Head of caudate nucleus (tissue), 42 donors: ENCODE data around the gene ZNF154.
A peak's percentile ranks its signal among the peaks of the same experiment; 100 is the strongest.

Experiments used
- DNase-seq, 42 donors: peaks; one replicate each; pipeline versions ENCODE4 v3.0.0 to v3.0.0-alpha.2; 2020 to 2021; ENCODE audit warnings: mixed read lengths in 7 of 42
- intact Hi-C: fragments of 100-400 bp; cut with DNase I; formaldehyde crosslinking; loops from one replicate; pipeline ENCODE4 v1.15.0; 2022

The ZNF154 gene

DNA sequence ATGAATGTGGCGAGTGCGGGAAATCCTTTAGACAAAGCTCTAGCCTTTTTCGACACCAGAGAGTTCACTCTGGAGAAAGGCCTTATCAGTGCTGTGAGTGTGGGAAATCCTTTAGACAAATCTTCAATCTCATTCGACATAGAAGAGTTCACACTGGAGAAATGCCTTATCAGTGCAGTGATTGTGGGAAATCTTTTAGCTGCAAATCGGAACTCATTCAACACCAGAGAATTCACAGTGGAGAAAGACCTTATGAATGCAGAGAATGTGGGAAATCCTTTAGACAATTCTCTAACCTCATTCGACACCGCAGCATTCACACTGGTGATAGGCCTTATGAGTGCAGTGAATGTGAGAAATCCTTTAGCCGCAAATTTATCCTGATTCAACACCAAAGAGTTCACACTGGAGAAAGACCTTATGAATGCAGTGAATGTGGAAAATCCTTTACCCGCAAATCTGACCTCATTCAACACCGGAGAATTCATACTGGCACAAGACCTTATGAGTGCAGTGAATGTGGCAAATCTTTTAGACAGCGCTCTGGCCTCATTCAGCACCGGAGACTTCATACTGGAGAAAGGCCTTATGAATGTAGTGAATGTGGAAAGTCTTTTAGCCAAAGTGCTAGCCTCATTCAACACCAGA, 21.5 kb downstream of the ZNF154 start:
- intact Hi-C loops, result loop anchor here (10.0 kb wide), 1 partner anchor 83 kb away; no protein-coding TSS in a partner anchor
- DNase-seq, result no peak

DNA sequence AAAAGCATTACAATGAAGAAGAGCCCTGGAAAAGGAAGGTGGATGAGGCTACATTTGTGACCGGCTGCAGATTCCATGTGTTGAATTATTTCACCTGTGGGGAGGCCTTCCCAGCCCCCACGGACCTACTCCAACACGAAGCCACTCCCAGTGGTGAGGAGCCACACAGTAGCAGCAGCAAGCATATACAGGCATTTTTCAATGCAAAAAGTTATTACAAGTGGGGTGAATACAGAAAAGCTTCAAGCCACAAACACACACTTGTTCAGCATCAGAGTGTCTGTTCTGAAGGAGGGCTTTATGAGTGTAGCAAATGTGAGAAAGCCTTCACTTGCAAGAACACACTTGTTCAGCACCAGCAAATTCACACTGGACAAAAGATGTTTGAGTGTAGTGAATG, 22.3 kb downstream of the ZNF154 start:
- DNase-seq, result no peak
- intact Hi-C loops, result loop anchor here (10.0 kb wide), 1 partner anchor 82 kb away; no protein-coding TSS in a partner anchor

DNA sequence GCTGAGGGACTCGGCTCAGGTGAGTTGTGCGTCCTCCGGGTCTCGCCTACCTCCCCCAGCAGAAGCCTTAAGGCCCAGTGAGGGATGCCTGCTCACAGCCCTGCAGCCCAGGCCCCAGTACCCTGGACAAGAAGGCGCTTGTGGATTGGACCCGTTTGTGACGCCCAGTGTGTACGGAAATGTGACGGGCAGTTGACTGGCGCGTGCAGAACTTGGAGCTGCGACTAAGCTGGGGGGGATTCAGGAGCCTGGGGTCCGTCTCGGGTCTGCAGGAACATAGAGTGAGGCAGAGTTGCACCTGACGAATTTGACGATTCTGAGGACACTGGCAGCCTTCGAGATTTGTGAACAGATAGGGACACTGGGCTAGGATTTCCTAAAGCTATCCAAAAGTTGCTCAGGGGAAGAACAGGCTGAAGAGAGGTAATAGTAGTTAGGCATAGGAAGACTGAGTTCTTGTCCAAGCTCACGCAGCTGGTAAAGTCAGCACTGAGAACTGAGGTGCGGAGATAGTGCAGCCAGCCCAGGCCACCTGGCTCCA, 26.7 kb downstream of the ZNF154 start:
- intact Hi-C loops, result loop anchor here (10.0 kb wide), 1 partner anchor 77 kb away; no protein-coding TSS in a partner anchor
- DNase-seq, result no peak

GRCh38 chr19:57675881-57676280, 33.1 kb downstream of the ZNF154 start:
- DNase-seq, result no peak
- intact Hi-C loops, result no loop called here

- intact Hi-C loops, result no loop called here
- DNase-seq, result no peak
Observed at GRCh38 chr19:57672466-57672865, 36.5 kb downstream of the ZNF154 start.

- intact Hi-C loops, result no loop called here
- DNase-seq, result no peak
Observed at GRCh38 chr19:57671124-57671895, 37.7 kb downstream of the ZNF154 start.

GRCh38 chr19:57668635-57669034, 40.4 kb downstream of the ZNF154 start, which contains the start of gene ZSCAN4:
Gene ZSCAN4, plus strand, starts transcription at chr19:57668935. Its CDS starts 7,211 bp downstream, at chr19:57676146.
- intact Hi-C loops, result no loop called here
- DNase-seq, result no peak

DNA sequence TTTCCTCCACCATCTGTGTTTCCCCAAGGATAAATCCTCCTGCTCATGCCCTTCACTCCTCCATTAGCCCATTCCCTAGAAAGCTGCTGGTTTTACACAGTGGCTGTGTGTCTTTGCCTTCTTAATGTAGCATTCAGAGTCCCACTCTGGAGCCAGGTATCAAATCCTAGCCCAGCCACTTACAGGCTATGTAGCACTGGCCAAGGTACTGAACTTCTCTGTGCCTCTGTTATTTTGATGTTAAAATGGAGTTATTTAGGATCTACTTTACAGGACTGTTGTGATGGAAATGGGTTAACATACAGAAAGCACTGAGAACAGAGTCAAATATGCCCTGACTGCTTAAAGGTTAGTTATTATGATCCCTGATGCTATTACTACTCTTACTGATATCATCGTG, 41.8 kb downstream of the ZNF154 start:
- intact Hi-C loops, result no loop called here
- no peak for DNase-seq

DNA sequence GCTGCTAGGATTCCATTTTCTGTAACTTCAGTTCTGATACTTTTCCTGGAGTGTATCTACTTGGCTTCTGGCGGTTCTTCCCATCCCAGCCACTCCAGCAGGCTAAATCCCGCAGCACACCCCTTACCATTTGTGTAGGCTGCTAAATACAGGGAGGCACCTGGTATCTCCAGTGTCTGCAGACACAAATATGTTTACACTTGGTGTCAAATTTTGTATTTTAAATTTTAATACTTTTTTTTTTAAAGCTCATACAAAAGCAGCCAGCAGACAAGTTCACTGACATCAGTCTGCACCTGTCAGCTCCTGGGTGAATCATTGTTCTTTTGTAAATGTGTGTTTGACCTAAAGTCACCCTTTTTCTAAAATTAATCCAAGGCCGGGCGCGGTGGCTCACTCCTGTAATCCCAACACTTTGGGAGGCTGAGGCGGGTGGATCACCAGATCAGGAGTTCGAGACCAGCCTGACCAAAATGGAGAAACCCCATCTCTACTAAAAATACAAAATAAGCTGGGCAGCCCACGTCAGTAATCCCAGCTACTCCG, 43.7 kb downstream of the ZNF154 start:
- peak in 35 of 42 donors; percentile 6 to 67 (median 32) for DNase-seq
- intact Hi-C loops, result no loop called here

DNA sequence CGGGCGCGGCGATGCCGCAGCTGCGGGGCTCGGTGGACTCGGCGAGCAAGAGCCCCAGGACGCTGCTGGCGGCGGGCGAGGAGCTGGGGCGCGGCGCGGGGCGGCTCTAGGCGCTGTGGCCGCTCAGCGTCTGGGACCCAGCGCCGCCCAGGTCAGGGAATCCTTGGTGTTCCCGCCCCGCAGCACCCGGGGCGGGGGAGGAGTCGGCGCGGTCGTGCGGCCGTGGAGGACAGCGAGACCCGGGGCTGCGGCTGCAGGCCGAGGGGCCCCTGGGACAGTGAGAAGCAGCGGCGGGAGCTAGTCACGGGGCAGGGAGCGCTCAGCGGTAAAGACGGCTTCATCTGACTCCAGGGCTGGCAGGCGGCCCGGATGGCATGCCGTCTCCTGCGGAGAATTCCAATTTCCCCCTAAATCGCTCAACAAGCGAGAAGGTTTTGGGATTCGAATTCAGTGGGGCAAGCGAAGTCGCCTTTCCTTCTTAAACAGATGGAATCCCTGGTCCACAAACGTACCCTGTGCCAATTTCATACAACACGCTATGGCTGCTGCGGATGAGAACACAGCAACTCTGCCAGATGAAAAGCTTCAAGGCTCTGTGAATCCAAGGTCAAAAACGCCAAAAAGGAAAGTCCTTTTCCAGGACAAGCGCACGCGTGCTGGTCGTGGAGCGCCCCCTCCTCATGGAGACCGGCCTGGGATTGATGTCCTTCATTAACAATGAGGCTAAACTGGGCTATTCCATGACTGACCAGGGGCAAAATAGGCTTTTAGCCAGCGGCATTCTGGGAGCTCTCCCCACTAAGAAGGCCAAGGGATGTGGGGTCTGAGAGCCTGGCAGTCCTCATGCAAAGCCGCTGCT, 44.5 kb downstream of the ZNF154 start:
- peak in 41 of 42 donors; percentile 12 to 75 (median 52) for DNase-seq

GRCh38 chr19:57656346-57656745, 52.7 kb downstream of the ZNF154 start:
- DNase-seq, result no peak
- intact Hi-C loops, result no loop called here

More for the DNA sequence above, 44.5 kb downstream of the ZNF154 start:
- intact Hi-C loops, result no loop called here

DNA sequence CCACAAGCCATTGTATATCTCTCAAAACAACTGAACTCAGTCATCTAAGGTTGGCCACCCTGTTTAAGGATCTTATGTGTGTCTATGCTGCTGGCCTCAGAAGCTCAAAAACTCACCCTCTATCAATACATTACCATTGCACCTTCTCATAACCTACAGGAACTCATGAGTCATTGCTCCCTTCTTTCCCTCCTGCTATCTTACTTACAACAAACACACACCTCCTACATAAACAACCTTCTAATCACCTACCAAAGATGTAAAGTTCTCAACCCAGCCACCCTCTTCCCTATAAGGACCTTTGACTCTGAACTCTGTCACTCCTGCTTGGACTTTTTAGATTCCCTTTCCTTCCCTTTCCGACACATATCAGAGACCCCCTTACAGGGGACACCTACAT, 53.6 kb downstream of the ZNF154 start:
- intact Hi-C loops, result no loop called here

GRCh38 chr19:57653689-57654088, 55.3 kb downstream of the ZNF154 start:
- no peak for DNase-seq
- intact Hi-C loops, result no loop called here

More for the DNA sequence above, 53.6 kb downstream of the ZNF154 start:
- no peak for DNase-seq

GRCh38 chr19:57651654-57651996, 57.4 kb downstream of the ZNF154 start:
- intact Hi-C loops, result no loop called here
- no peak for DNase-seq

DNA sequence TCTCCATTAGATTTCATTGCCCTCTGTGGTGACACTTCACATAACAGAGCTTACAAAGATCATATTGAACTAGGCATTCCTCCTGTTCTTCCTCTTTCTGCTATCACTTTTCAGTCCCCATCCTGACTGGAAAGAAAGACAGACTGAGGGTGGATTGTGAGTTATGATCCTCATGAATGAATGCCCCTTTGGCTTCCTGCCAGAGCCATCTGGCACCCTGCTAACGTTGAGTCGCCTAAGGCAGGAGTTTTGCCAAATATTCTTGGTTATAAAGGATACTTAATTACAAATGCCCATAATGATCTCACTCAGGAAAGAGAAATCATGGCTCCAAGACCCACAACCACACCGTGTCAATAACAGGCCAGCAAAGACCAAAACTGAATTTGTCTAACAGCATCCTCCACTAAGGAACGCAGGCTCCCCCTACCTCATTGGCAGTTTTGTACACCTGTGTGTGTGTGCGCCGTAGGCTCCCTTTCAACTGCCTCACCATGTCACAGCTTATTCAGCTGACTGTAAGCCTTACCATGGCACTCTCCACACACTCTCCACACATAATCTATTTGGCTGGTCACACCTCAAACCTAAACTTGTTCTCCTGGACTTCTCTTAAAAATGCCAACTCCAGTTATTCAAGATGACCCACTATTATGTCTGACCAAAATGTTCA, 60.5 kb downstream of the ZNF154 start:
- intact Hi-C loops, result no loop called here
- peak in 9 of 42 donors; percentile 7 to 56 (median 25) for DNase-seq
